ENCODE results near the gene AEBP2.
"Not testable (repeated sequence)": the region's sequence is repeated elsewhere in the genome, so short reads cannot be mapped to it uniquely, and the experiment has no call there.

The AEBP2 gene

DNA sequence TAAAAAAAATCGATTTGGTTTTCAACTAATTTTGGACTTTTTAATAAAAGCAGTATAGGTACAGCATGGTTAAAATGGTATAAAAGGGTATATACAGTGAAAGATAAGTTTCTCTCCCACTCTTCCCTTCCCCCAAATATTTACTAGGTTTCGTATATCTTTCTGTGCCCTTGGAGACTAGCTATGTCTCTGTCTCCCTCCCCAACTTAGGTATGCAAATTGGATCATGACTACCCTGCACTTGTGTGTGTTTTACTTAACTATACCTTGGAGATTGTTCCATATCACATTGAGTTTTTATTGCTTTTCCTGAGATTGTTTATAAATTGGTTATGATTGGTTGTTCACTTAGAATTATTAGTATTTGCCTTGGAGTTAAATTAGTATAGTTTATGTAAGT is 19.4 kb downstream of the AEBP2 start:
- DNase-seq: no peak

DNA sequence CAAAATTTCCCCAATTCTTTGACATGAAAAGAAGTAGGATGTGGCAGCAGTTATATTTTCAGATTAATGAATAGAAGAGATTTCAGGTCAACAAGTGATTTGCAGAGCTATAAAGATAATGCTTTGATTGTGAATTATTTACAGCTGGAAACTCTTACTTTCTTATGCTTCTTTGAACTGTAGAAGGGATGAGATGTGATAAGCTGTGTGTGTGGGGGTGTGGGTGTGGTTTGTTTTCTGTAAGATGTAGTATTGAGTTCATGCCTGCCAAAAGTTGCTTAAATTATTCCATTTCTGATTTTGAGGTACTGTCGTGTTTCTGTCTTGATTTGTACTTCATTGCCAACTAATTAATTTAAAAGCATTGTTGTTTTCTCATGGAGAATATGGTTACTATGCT is 22.7 kb downstream of the AEBP2 start:
- DNase-seq: no peak

DNA sequence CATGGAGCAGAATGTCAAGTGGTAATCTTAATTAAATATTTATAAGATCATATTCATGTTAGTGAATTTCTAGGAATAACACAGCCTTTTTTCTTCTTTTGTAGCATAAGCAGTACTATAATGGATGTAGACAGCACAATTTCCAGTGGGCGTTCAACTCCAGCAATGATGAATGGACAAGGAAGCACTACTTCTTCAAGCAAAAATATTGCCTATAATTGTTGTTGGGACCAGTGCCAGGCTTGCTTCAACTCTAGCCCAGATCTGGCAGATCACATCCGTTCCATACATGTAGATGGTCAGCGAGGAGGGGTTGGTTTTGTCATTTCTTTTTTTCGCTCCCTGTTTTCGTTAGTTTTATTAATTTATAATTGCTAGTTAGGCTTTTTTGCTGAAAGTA is 23.1 kb downstream of the AEBP2 start:
- no peak for DNase-seq

DNA sequence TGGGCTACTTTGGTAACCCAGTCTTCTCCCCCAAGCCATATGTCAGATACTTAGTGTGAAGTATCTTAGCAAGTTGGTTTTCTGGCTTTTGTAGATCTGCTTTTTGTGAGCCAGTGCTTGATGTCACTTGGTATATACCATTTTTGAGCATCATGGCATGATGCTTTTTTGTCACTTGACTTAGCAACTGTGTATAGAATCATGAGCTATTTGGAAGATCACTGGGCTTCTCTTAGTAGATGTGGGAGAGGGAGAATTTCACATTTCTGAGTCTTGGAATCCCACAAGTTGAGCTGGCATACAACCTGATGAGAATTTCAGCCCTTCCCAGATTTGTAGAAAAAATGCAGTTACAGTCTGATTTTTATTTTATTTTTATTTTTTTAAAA is 24.9 kb downstream of the AEBP2 start:
- DNase-seq: no peak

DNA sequence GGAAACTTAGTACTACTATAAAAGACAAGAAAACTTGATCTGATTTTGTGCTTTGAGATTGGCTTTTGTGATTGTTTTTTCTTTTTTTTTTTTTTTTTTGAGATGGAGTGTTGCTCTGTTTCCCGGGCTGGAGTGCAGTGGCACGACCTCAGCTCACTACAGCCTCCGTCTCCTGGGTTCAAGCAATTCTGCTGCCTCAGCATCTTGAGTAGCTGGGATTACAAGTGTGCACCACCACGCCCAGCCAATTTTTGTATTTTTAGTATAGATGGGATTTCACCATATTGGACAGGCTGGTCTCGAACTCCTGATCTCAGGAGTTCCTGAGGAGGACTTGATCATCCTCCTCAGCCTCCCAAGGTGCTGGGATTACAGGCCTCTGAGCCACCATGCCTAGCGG is 26.4 kb downstream of the AEBP2 start:
- DNase-seq: no peak

DNA sequence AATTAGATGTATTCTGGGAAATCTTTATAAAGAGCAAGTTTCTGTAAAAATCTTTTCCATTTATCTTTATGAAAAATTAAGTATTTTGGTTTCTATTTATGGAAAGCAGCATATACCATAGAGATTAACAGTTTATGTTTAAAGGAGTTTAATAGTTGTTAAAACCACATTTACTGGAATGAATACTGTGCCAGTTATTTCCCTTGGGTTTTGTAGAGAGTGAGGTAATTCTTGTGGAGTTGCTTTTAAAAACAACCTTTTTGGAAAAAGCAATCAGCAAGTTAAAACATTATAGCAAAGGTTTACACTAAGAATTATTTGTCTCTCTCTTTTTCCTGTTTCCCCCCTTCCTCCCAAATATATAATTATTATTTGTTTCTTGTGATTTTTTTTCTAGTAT is 34.9 kb downstream of the AEBP2 start:
- DNase-seq: no peak

DNA sequence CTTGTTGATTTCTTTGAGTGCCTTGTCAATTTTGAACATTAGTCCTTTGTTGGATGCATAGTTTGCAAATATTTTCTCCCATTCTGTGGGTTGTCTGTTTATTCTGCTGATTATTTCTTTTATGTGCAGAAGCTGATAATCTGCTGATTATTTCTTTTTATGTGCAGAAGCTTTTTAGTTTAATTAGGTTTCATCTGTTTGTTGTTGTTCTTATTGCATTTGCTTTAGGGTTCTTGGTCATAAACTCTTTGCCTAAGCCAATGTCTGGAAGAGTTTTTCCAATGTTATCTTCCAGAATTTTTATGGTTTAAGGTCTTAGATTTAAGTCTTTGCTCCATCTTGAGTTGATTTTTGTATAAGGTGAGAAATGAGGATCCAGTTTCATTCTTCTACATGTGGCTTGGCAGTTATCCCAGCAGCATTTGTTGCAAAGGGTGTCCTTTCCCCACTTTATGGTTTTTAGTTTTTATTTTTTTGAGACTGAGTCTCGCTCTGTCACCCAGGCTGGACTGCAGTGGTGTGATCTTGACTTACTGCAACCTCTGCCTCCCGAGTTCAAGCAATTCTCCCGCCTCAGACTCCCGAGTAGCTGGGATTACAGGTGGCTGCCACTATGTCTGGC is 36.7 kb downstream of the AEBP2 start:
- DNase-seq: not testable (repeated sequence)

DNA sequence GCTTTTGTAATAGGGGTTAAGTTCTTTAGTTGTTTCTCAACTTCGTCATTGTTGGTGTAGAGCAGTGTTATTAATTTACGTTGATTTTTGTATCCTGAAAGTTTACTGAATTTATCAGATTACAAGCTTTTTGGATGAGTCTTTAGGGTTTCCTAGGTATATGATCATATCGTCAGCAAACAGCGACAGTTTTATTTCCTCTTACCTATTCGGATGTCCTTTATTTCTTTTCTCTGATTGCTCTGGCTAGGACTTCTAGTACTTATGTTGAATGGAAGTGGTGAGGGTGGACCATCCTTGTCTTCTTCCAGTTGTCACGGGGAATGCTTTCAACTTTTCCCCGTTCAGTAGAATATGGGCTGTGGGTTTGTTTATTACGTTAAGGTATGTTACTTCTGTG is 37.8 kb downstream of the AEBP2 start:
- DNase-seq: no peak

DNA sequence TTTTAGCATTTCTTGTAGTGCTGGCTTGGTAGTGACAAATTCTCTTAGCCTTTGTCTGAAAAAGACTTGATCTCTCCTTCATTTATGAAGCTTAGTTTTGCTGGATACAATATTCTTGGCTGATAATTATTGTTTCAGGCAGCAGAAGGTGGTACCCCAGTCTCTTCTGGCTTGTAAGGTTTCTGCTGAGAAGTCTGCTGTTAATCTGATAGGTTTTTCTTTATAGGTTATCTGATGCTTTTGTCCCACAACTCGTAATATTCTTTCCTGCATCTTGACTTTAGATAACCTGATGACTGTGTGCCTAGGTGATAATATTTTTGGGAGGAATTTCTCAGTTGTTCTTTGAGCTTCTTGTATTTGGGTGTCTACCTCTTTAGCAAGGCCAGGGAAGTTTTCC is 41.2 kb downstream of the AEBP2 start:
- no peak for DNase-seq

DNA sequence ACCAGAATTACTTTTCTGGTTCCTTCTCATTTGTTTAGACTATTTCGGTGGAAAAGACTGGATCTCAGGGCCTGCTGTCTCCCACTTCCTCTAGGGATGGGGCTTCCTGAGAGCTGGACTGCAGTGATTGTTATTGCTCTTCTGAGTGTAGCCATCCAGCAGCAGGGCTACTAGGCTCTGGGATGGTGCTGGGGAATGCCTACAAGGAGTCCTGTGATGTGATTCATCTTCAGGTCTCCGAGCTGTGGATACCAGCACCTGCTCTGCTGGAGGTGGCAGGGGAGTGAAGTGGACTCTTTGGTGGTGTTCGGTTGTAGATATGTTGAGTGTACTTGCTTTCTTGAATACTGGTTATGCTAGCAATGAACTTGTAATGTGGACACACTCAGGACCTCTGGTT is 42.7 kb downstream of the AEBP2 start:
- DNase-seq: no peak

DNA sequence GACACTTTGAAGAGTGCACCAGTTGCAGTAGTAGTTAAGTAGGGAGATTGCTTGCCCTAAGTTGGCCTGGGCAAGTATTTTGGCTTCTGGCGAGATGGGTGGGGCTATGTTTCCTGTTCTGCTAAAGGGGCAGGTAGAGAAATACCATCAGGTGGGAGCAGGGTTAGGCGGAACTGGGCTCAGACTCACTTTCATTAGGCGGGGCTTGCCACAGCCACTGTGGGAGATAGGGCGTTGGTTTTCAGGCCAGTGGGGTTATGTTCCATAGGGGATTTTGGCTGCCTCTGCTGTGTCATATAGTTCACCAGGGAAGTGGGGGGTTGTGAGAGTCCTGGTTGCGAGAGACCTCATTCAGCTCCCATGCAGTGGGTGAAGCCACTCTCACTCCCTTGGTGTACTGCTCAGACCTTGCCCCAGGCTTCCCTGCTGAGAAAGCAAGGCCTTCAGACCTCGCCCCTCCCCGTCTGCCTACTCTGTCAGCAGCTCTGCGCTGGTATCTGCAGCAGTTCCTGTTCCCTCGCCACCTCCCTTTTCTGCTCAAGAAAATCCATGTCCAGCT is 43.3 kb downstream of the AEBP2 start:
- DNase-seq: peak; percentile 79

DNA sequence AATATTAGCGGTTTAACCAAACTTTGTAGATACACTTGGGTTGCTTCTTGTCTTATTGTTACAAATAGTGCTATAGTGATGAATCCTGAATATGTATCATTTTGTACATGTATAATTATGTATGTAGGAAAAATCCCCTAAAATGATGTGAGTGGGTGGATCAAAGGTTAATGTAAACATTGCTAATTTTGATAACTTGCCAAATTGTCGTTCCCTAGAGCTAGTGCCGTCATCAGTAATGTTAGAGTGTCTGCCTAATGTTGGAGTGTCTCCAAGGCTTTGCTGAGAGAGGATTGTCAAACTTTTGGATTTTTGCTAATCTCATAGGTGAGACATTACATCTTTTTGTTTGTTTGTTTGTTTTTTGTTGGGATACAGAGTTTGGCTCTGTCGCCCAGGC is 44.4 kb downstream of the AEBP2 start:
- DNase-seq: no peak

DNA sequence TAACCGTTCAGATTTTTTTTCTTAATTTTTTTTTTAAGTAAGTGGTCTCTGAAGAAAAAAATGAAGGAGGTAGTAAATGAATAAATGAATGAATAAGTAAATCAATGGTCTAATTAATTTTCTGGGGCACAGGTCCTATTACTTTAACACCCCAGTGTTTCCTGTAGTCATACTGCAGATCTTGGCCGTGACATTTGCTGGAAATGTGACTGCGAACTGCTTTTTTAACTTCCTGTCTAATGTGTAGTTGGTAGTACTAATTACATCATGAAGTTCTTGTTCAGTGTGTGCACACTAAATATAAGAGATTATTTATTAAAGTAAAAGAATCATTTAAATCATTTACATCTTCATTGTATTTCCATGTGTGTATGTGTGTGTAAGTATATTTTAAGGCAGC is 45.4 kb downstream of the AEBP2 start:
- DNase-seq: no peak

DNA sequence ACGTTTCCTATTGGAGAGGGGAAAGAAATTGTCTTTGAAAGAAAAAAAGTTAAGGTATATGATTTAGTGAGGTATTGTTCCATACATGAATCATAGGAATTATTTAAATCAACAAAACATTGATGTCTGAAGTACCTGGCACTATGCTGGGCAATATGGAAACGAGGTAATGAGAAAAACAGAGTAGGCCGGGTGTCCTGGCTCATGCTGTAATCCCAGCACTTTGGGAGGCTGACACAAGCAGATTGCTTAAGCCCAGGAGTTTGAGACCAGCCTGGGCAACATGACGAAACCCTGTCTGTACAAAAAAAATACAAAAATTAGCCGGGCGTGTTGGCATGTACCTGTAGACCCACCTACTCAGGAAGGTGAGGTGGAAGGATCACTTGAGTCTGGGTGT is 45.9 kb downstream of the AEBP2 start:
- no peak for DNase-seq

DNA sequence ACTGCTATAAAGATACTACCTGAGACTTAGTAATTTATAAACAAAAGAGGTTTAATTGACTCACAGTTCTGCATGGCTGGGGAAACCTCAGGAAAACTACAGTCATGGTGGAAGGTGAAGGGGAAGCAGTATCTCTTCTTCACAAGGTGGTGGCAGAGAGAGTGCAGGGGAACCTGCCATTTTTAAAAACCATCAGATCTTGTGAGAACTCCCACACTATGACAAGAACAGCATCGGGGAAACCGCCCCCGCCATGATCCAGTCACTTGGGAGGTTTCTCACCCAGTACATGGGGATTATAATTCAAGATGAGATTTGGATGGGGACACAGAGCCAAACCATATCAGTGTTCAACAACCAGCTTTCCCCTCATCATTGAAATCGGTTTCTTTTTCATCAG is 49.9 kb downstream of the AEBP2 start:
- no peak for DNase-seq

DNA sequence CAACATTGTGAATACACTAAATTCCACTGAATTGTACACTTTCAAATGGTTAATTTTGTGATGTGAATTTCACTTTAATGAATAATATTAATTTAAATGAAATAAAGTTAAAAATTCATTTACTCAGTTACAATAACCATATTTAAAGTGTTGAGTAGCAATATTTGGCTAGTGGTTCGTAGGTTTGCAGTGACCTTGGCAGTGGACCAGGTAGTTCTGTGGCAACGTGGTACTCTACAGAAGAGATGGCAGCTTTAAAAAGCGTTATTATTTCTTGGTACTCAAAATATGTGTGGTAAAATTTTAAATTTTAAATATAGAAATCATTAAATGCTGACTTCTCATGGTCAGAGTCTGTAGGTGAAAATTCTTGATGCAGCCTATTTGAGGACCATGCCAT is 51.6 kb downstream of the AEBP2 start:
- DNase-seq: no peak

DNA sequence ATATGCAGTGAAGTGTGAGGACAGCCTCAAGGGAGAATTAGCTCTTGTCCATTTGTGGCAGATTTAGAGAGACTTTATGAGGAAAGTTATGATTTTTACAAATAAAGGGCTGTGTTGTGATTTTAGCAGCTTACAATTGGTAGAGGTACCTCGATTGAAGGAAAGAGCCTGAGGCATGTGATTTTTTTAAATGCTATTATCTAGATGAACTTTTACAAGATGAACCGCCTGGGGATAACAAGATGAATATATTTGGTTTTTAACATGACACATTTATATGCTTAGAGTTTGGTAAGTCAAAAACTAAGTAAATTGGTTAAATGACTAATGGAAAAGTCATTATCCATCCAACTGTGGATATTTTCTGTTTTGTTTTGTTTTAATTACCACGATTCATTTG is 52.6 kb downstream of the AEBP2 start:
- no peak for DNase-seq

DNA sequence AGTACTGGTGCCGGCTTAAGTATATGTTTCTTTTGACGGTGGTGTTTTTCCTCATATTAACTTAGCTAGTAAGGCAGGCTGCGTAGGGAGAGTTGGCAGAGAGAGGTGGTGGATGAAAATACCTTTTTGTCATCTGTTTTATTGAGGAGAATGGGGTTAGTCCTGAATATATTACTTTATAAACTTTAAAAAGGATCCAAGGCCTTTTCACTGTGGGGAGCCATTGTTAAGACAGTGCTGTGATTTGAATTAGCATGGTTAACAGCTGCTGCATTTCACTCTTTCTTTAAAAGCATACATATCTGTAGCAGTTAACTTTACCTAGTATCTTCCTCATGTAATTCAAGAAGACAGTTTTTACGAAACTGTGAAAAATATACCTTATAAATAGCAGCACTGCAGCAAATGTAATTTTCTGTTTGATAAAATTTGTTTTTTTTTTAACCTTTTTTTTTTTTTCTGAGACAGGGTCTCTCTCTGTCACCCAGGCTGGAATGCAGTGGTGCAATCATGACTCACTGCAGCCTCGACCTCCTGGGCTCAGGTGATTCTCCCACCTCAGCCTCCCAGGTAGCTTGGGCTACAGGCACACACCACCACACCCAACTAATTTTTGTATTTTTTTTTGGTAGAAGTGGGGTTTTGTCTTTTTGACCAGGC is 57.1 kb downstream of the AEBP2 start:
- no peak for DNase-seq

DNA sequence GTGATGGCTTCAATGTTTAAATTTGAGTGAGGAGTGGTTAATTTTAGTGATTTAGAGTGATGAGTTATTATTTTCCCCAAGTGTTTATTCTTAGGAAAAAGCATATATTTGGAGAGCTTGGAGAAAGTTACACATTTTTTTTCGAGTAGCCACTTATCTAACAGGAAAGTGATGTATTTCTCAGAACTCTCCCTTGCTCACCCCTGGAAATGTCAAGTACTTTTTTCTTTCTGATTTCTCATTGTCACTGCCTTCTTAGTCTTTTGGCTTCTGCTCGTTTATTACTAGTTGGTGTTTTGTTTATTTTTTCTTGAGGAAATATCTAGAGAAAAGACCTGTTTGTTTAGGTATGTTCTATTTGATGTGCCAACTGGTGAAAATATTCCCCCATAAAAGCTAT is 58.8 kb downstream of the AEBP2 start:
- DNase-seq: no peak

DNA sequence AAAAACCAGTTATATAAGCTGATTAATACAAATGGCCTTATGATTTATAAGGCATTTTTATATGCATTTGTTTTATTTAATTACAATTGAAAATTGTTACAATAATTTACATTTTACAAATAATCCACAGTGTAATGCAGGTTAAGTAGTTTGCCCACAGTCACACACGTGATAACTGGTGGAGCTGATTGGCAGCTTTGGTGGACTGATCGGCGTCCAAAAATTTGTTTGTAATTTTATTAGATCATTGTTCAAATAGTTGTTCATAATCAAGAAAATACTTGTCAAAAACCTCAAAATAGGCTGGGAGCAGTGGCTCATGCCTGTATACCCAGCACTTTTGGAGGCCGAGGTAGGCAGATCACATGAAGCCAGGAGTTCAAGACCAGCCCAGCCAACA is 59.7 kb downstream of the AEBP2 start:
- no peak for DNase-seq

DNA sequence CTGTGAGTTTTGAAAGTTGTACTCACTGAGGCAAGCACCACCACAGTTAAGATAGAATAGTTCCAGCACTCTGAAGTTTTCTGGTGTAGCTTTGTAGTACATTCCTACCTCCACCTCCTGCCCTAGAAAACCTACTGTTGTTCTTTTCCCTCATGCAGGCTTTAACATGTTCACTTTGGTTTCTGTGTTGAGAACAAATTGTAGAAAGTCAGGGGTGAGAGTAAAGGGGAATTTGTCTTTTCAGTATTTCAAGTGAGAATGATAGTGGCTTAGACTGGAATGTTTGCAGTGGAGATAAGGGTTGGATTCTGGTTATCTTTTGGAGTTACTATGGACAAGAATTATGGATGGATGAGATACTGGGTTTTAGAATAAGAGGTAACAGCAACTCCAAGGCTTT is 67.2 kb downstream of the AEBP2 start:
- no peak for DNase-seq

DNA sequence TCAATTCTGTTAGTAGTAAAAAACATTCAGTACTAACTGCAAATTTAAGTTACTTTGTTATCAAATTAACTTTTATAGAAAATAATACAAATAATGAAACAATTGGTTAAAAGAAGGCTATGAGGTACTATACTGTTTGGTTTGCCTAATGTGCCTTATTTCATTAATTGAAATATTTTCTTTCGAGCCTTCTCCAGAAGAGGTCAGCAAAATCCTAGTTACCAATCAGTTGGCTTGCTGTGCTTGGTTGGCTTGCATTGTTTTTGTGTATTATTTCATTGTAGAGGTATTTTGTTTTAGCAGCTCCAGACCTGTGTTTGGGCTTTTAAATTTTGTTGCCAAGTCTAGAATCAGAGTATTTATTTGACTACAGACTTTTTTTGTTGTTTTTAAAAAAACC is 68.5 kb downstream of the AEBP2 start:
- no peak for DNase-seq

DNA sequence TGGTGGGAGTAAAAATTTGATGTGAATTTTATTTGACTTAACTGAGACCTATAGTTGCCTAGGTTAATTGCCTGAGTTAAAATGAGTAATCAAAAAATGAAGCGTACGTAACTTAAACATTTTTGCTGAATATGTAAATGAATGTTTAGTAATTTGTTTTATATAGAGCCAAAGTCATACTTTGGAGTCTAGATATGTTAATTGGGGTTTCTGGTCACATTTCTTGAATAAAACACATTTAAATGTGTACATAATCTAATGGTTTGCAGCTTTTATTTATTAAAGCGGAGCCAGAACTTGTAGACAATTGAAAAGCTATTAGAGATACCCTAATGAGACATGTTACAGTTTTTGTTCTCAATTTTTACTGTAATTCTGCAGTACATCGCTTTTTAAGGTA is 71.2 kb downstream of the AEBP2 start:
- no peak for DNase-seq

DNA sequence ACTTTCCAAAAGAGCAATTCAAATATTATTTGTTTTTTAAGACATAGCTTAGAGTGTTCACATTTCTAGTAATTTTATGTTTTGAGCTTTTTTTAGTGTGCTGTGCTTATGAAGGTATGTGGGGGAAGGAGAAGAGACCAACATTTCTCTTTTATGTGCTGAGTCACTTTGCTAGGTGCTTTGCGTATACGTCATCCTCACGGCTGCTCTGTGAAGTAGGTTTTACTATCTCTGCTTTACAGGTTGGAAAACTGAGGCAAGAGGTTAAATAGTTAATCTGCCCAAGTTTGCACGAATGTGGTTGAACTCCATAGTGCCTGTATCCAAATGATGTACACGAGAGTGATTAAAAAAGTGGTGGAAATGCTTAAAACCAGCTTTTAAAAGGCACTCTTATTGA is 75.9 kb downstream of the AEBP2 start:
- DNase-seq: no peak

DNA sequence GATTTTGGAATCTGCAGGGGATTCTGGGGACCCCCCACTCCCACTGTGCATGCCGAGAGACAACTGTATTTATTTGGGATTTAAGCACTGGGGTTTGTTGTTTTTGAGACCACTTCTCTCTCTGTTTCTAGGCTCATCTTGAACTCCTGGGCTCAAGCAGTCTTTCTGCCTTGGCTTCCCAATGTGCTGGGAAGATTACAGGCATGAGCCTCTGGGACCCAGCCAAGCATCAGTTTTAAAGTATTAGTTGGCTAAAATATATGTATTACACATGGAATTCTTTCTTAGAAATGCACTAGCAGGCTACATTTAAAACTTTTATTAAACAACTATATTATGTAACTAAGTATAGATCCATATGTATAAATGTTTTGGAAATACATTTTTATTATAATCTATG is 78.3 kb downstream of the AEBP2 start:
- DNase-seq: no peak

Data from activated CD8-positive, alpha-beta memory T cell treated with anti-CD3 and anti-CD28 coated beads, Interleukin-2, amount 50 U/mL, for 48 hours (primary cell).